GM12878 (cell line): ENCODE results near the gene ING5. TPM values are rescaled to one million over a fixed set of nuclear protein-coding genes. Genes with fewer than 3 reads are reported as not detected.

Source experiments
- ATAC-seq: fragments of 200-7000 bp; cut with Tn5 transposase; 3 replicates; pipeline ENCODE4 v1.9.1; 2020; ENCODE audit warnings: mild to moderate bottlenecking, moderate library complexity
- BruUV-seq: library from RNA; stranded (reverse); fragments of 400-500 nt; replicated peaks from 2 replicates; lab custom pipeline; 2021; lab: Mats Ljungman, UMichigan
- CTCF ChIA-PET: fragments of 300-600 bp; sonication (Branson Sonifier 250); formaldehyde crosslinking; extraction: SDS; loops from one replicate; lab custom pipeline; 2021; ENCODE audit warnings: inconsistent platforms; lab: Yijun Ruan, JAX
- POLR2A ChIA-PET: fragments of 350-600 bp; formaldehyde crosslinking; extraction: SDS; loops from one replicate; lab custom pipeline; 2021; ENCODE audit warnings: inconsistent platforms; lab: Charles Lee
- RAD21 ChIA-PET: fragments of 300-600 bp; sonication (Branson Sonifier 250); formaldehyde crosslinking; loops from one replicate; lab custom pipeline; 2023; ENCODE audit warnings: antibody characterized with exemption; ENCODE audit not compliant: unreplicated experiment; lab: Charles Lee
- SMC1A ChIA-PET: fragments of 300-600 bp; sonication (Branson Sonifier 250); formaldehyde crosslinking; loops from one replicate; lab custom pipeline; 2023; ENCODE audit not compliant: unreplicated experiment, uncharacterized antibody; lab: Charles Lee
- DNase-seq: peaks from one replicate; pipeline ENCODE4 v3.0.0-alpha.2; 2011; ENCODE audit warnings: low read depth, low spot score
- FAIRE-seq: peaks from 3 replicates; lab custom pipeline; 2011; peaks lifted over from hg19 to GRCh38; lab: Jason Lieb, UNC
- H2AFZ ChIP-seq: 2 replicates; pipeline ENCODE4 v1.6.0; 2011; ENCODE audit warnings: low read depth, low read length, control low read depth; ENCODE audit not compliant: control insufficient read depth
- H3K27ac ChIP-seq: 2 replicates; pipeline ENCODE4 v1.5.1; 2011; ENCODE audit warnings: control low read depth; ENCODE audit not compliant: control insufficient read depth, insufficient read depth
- H3K27me3 ChIP-seq, 2 experiments: replicated peaks in 1 of 2; 2 replicates each; pipeline versions ENCODE4 v1.6.0 to v1.6.1; 2011; ENCODE audit warnings: low read length in 1 of 2; ENCODE audit not compliant: control insufficient read depth in 2 of 2, insufficient read depth in 2 of 2
- H3K36me3 ChIP-seq, 2 experiments: 2 replicates each; pipeline ENCODE4 v1.5.1; 2011; ENCODE audit warnings: low read length in 1 of 2; ENCODE audit not compliant: control insufficient read depth in 2 of 2, insufficient read depth in 2 of 2
- H3K4me1 ChIP-seq: 2 replicates; pipeline ENCODE4 v1.6.1; 2011; ENCODE audit warnings: mild to moderate bottlenecking, low read length, moderate library complexity, mixed read lengths; ENCODE audit not compliant: control insufficient read depth, insufficient read depth
- H3K4me2 ChIP-seq: 2 replicates; pipeline ENCODE4 v1.6.0; 2011; ENCODE audit warnings: control low read depth; ENCODE audit not compliant: control insufficient read depth, insufficient read depth
- H3K4me3 ChIP-seq: fragments of 200-600 bp; sonication (generic); 2 replicates; pipeline ENCODE4 v1.5.1; 2016
- H3K79me2 ChIP-seq: 2 replicates; pipeline ENCODE4 v1.6.0; 2011; ENCODE audit warnings: low read length; ENCODE audit not compliant: control insufficient read depth, insufficient read depth
- H3K9ac ChIP-seq: 2 replicates; pipeline ENCODE4 v1.8.0; 2011; ENCODE audit warnings: low read length, control low read depth, mixed read lengths; ENCODE audit not compliant: control insufficient read depth, insufficient read depth
- H3K9me3 ChIP-seq: replicated peaks from 3 replicates; pipeline ENCODE4 v1.5.1; 2011; ENCODE audit warnings: mild to moderate bottlenecking, low read length; ENCODE audit not compliant: control insufficient read depth, insufficient read depth
- H4K20me1 ChIP-seq: 2 replicates; pipeline ENCODE4 v1.6.0; 2011; ENCODE audit not compliant: control insufficient read depth, insufficient read depth
- ASH2L ChIP-seq: fragments of 300-600, 200-600 bp; sonication (generic); IDR thresholded peaks from 2 replicates; pipeline ENCODE4 v1.6.1; 2017; ENCODE audit warnings: low read depth, mild to moderate bottlenecking, borderline replicate concordance
- BCL11A ChIP-seq: IDR thresholded peaks from 2 replicates; pipeline ENCODE4 v1.6.1; 2011; ENCODE audit warnings: low read depth, low read length
- CBFB ChIP-seq: IDR thresholded peaks from 2 replicates; pipeline ENCODE4 v1.6.1; 2016; ENCODE audit warnings: antibody characterized with exemption, low read depth
- EED ChIP-seq: sonication (generic); IDR thresholded peaks from 2 replicates; pipeline ENCODE4 v1.6.1; 2016; ENCODE audit warnings: antibody characterized with exemption, low read depth
- MTA2 ChIP-seq: fragments of 450-650 bp; IDR thresholded peaks from 2 replicates; pipeline ENCODE4 v1.6.1; 2016; ENCODE audit warnings: low read depth, mild to moderate bottlenecking, moderate library complexity
- MXI1 ChIP-seq: fragments of 150-350 bp; IDR thresholded peaks from 2 replicates; pipeline ENCODE4 v1.6.1; 2011; ENCODE audit warnings: low read depth, mild to moderate bottlenecking, inconsistent platforms, low read length, improper control_type of control experiment
- NR2C2 ChIP-seq: IDR thresholded peaks from 2 replicates; pipeline ENCODE4 v1.6.1; 2011; ENCODE audit warnings: borderline replicate concordance, low read depth; ENCODE audit not compliant: control insufficient read depth, insufficient read length
- SREBF1 ChIP-seq: IDR thresholded peaks from 2 replicates; pipeline ENCODE4 v1.6.1; 2012; ENCODE audit warnings: mild to moderate bottlenecking, low read length
- SRF ChIP-seq, 2 experiments: IDR thresholded peaks; 2 replicates each; pipeline ENCODE4 v1.6.1; 2011; ENCODE audit warnings: low read depth in 2 of 2, low read length in 2 of 2, mild to moderate bottlenecking in 1 of 2, moderate library complexity in 1 of 2
- TBL1XR1 ChIP-seq: IDR thresholded peaks from 2 replicates; pipeline ENCODE4 v1.6.1; 2012; ENCODE audit warnings: low read depth, low read length, improper control_type of control experiment
- ZBTB11 ChIP-seq: fragments of 450-650 bp; formaldehyde crosslinking; IDR thresholded peaks from 2 replicates; pipeline ENCODE4 v1.5.0; 2022; ENCODE audit warnings: mild to moderate bottlenecking, missing genetic modification characterization
- WGBS: methylation state at CpG from one replicate; pipeline ENCODE4 v1.1.6; 2016; ENCODE audit warnings: low lambda C conversion rate; ENCODE audit not compliant: insufficient replicate concordance, insufficient coverage; ENCODE audit errors: missing lambda C conversion rate; 5-methylcytosine and 5-hydroxymethylcytosine counted together
- in situ Hi-C: fragments of 300-500 bp; cut with MboI; formaldehyde crosslinking; loops from 9 replicates; pipeline ENCODE4 v1.14.3; 2018; ENCODE audit warnings: mixed read lengths
- intact Hi-C: fragments of 100-400 bp; cut with micrococcal nuclease; formaldehyde crosslinking; loops from one replicate; pipeline ENCODE4 v1.14.2; 2022; ENCODE audit not compliant: unreplicated experiment
- polyA plus RNA-seq, 11 experiments: library from polyadenylated mRNA; depleted of rRNA in 4 of 11; unstranded in 6 of 11; stranded (reverse) in 5 of 11; fragments of >200 nt; fragmentation: Nextera tagmentation in 4 of 11; fragmentation: Illumina TruSeq in 1 of 11; extraction: Ambion mirVana in 4 of 11; extraction: Trizol in 1 of 11; gene quantifications; 1 replicate in 1 of 11; 2 replicates in 10 of 11; pipeline versions ENCODE4 v1.2.1 to v1.2.3, GENCODE V29; 2011 to 2016; ENCODE audit warnings: inconsistent platforms in 2 of 11, missing spikeins in 2 of 11, low read depth in 1 of 11
- total RNA-seq, 4 experiments: library from RNA; depleted of rRNA in 3 of 4; stranded (reverse); fragments of >200 nt in 3 of 4; fragmentation: Illumina TruSeq in 1 of 4; extraction: Trizol in 1 of 4; gene quantifications; 2 replicates each; pipeline versions ENCODE4 v1.2.1 to v1.2.3, GENCODE V29; 2013 to 2021
- TF ChIP-seq, protein P1 (sequence below), 3 experiments: IDR thresholded peaks in 2 of 3; conservative IDR thresholded peaks in 1 of 3; 2 replicates each; pipeline ENCODE4 v1.5.1; 2011; ENCODE audit warnings: low read depth in 3 of 3, low read length in 3 of 3, mild to moderate bottlenecking in 3 of 3, control low read depth in 2 of 3, moderate library complexity in 2 of 3, inconsistent platforms in 1 of 3, mixed read lengths in 1 of 3; ENCODE audit not compliant: control insufficient read depth in 2 of 3, insufficient read depth in 1 of 3; ENCODE audit errors: extremely low read depth in 1 of 3

ING5 gene
- total and polyA plus RNA-seq, 10 of the 15 experiments (the other 5 are each of a cell fraction or from before 2014, with no cell fraction given), result 10.0 to 46.1 (median 27.2) TPM

- no peak for FAIRE-seq
- H3K79me2 ChIP-seq, result no peaks in the 10 kb centered on the region
- TF ChIP-seq BCL11A, result no peak
- no peak for TF ChIP-seq SREBF1
- TF ChIP-seq TBL1XR1, result no peak
- no peak for TF ChIP-seq SRF (IDR thresholded peaks at IDR 0.05; ENCODE audit: low read depth in 2 of 2, low read length in 2 of 2)
- TF ChIP-seq CBFB, result no peak
- TF ChIP-seq EED, result no peak
- no peak for TF ChIP-seq NR2C2
- no peak for TF ChIP-seq ASH2L
- TF ChIP-seq MTA2, result no peak
- no peak for TF ChIP-seq MXI1
- no peak for TF ChIP-seq ZBTB11 (CRISPR knock-in tag)
- TF ChIP-seq, protein P1, sequence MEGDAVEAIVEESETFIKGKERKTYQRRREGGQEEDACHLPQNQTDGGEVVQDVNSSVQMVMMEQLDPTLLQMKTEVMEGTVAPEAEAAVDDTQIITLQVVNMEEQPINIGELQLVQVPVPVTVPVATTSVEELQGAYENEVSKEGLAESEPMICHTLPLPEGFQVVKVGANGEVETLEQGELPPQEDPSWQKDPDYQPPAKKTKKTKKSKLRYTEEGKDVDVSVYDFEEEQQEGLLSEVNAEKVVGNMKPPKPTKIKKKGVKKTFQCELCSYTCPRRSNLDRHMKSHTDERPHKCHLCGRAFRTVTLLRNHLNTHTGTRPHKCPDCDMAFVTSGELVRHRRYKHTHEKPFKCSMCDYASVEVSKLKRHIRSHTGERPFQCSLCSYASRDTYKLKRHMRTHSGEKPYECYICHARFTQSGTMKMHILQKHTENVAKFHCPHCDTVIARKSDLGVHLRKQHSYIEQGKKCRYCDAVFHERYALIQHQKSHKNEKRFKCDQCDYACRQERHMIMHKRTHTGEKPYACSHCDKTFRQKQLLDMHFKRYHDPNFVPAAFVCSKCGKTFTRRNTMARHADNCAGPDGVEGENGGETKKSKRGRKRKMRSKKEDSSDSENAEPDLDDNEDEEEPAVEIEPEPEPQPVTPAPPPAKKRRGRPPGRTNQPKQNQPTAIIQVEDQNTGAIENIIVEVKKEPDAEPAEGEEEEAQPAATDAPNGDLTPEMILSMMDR (IDR thresholded peaks at IDR 0.05 in 2 of 3, conservative IDR thresholded peaks at IDR 0.05 in 1 of 3; ENCODE audit: control insufficient read depth in 2 of 3, extremely low read depth in 1 of 3, insufficient read depth in 1 of 3, low read depth in 3 of 3, low read length in 3 of 3), result no peak
- TF ChIP-seq, all 136 proteins: peak for 0
- POLR2A ChIA-PET, result interaction anchor here (0.9 kb wide), 1 partner anchor 10 kb away, joined by 3 read pairs; no protein-coding TSS in a partner anchor
- CTCF ChIA-PET, result no interaction called here
- Histone ChIP-seq H3K36me3 (peaks cover 13 to 15% of the 10 kb centered on the region in 2 experiments; a peak in 3 of 4 replicates), H2AFZ (no peak overlapping the region), H3K4me3 (no peak overlapping the region), H3K4me2 (no peak overlapping the region), H3K27ac (no peak overlapping the region), H4K20me1 (no peaks in the 10 kb centered on the region), H3K9ac (no peak overlapping the region), H3K4me1 (no peaks in the 10 kb centered on the region), H3K9me3 (no peaks in the 10 kb centered on the region), H3K27me3 (no peaks in the 10 kb centered on the region)
- no peak for DNase-seq
- RAD21 ChIA-PET, result no interaction called here
- WGBS, result 94% methylated on average over 18 of the region's 18 CpGs
- BruUV-seq, result no TSS peak
- in situ Hi-C loops, result no loop called here
- SMC1A ChIA-PET, result interaction anchor here (1.2 kb wide), 1 partner anchor 200 kb away, joined by 3 read pairs; no protein-coding TSS in a partner anchor
- ATAC-seq, result no peak
- intact Hi-C loops, result no loop called here
Observed at GRCh38 chr2:241678307-241678706, 23.5 kb upstream of the ING5 start.
